ENCODE results near the gene UQCC2.

- no peak for TF ChIP-seq CTCF (IDR thresholded peaks at IDR 0.05)
- no peak for TF ChIP-seq ZFX (IDR thresholded peaks at IDR 0.05; ENCODE audit: borderline replicate concordance)
These were observed 34.9 kb downstream of the UQCC2 start for GRCh38 chr6:33676416-33677142.

Data from 22Rv1 (cell line).